Astrocyte (in vitro differentiated cells and primary cell): ENCODE data around the gene GABARAP. TPM values are rescaled to one million over a fixed set of nuclear protein-coding genes. Genes with fewer than 3 reads are reported as not detected.

Source experiments
- DNase-seq: peaks from one replicate; pipeline ENCODE4 v3.0.0-alpha.2; 2010; ENCODE audit warnings: low read depth
- FAIRE-seq: peaks from 2 replicates; lab custom pipeline; 2011; peaks lifted over from hg19 to GRCh38; lab: Jason Lieb, UNC
- H2AFZ ChIP-seq: 2 replicates; pipeline ENCODE4 v1.6.0; 2012; ENCODE audit warnings: low read depth, low read length, inconsistent platforms
- H3K27ac ChIP-seq: 2 replicates; pipeline ENCODE4 v1.5.1; 2011; ENCODE audit warnings: low read depth, low read length, inconsistent platforms
- H3K27me3 ChIP-seq: 2 replicates; pipeline ENCODE4 v1.6.0; 2011; ENCODE audit warnings: low read length, inconsistent platforms; ENCODE audit not compliant: insufficient read depth
- H3K36me3 ChIP-seq: 2 replicates; pipeline ENCODE4 v1.5.1; 2011; ENCODE audit warnings: low read length, inconsistent platforms; ENCODE audit not compliant: insufficient read depth
- H3K4me1 ChIP-seq: 2 replicates; pipeline ENCODE4 v1.5.1; 2011; ENCODE audit warnings: low read length, inconsistent platforms; ENCODE audit not compliant: insufficient read depth
- H3K4me2 ChIP-seq: 2 replicates; pipeline ENCODE4 v1.6.0; 2012; ENCODE audit warnings: low read length, inconsistent platforms
- H3K4me3 ChIP-seq: 2 replicates; pipeline ENCODE4 v1.5.1; 2011; ENCODE audit warnings: low read depth, mild to moderate bottlenecking, low read length, inconsistent platforms; ENCODE audit not compliant: insufficient read depth
- H3K79me2 ChIP-seq: 2 replicates; pipeline ENCODE4 v1.6.0; 2012; ENCODE audit warnings: mild to moderate bottlenecking, low read length, inconsistent platforms; ENCODE audit not compliant: insufficient read depth
- H3K9ac ChIP-seq: 2 replicates; pipeline ENCODE4 v1.6.0; 2012; ENCODE audit warnings: mild to moderate bottlenecking, low read length, inconsistent platforms
- H3K9me3 ChIP-seq: 2 replicates; pipeline ENCODE4 v1.5.1; 2012; ENCODE audit warnings: low read depth, mild to moderate bottlenecking, low read length, inconsistent platforms; ENCODE audit not compliant: insufficient read depth
- H4K20me1 ChIP-seq: 2 replicates; pipeline ENCODE4 v1.6.0; 2012; ENCODE audit warnings: low read length, inconsistent platforms; ENCODE audit not compliant: insufficient read depth
- H3K27ac Mint-ChIP-seq: one replicate; pipeline ENCODE4 v1.8.0; 2021; ENCODE audit warnings: mild to moderate bottlenecking, mixed read lengths; ENCODE audit not compliant: unreplicated experiment
- H3K27me3 Mint-ChIP-seq: one replicate; pipeline ENCODE4 v1.8.0; 2021; ENCODE audit warnings: low read depth, mixed read lengths; ENCODE audit not compliant: unreplicated experiment
- H3K36me3 Mint-ChIP-seq: one replicate; pipeline ENCODE4 v1.8.0; 2021; ENCODE audit warnings: low read depth, mixed read lengths; ENCODE audit not compliant: unreplicated experiment
- H3K4me1 Mint-ChIP-seq: one replicate; pipeline ENCODE4 v1.8.0; 2021; ENCODE audit warnings: low read depth, mixed read lengths; ENCODE audit not compliant: unreplicated experiment
- H3K4me3 Mint-ChIP-seq: one replicate; pipeline ENCODE4 v1.8.0; 2021; ENCODE audit warnings: mild to moderate bottlenecking, moderate library complexity, mixed read lengths; ENCODE audit not compliant: unreplicated experiment
- H3K9me3 Mint-ChIP-seq: one replicate; pipeline ENCODE4 v1.8.0; 2021; ENCODE audit warnings: mild to moderate bottlenecking, mixed read lengths; ENCODE audit not compliant: unreplicated experiment
- EZH2 ChIP-seq: IDR thresholded peaks from 2 replicates; pipeline ENCODE4 v1.6.1; 2012; ENCODE audit warnings: mild to moderate bottlenecking, low read length, inconsistent platforms; ENCODE audit not compliant: insufficient read depth
- total RNA-seq: library from RNA; stranded (reverse); gene quantifications from 2 replicates; pipeline ENCODE4 v1.2.1, GENCODE V29; 2021
- TF ChIP-seq, protein P1 (sequence below): IDR thresholded peaks from 2 replicates; pipeline ENCODE4 v1.5.1; 2011; ENCODE audit warnings: low read depth, mild to moderate bottlenecking, inconsistent platforms, low read length, moderate library complexity; ENCODE audit not compliant: insufficient read depth

GABARAP gene
- total RNA-seq, 1 donor from 2014 or later, result 434 TPM

DNA sequence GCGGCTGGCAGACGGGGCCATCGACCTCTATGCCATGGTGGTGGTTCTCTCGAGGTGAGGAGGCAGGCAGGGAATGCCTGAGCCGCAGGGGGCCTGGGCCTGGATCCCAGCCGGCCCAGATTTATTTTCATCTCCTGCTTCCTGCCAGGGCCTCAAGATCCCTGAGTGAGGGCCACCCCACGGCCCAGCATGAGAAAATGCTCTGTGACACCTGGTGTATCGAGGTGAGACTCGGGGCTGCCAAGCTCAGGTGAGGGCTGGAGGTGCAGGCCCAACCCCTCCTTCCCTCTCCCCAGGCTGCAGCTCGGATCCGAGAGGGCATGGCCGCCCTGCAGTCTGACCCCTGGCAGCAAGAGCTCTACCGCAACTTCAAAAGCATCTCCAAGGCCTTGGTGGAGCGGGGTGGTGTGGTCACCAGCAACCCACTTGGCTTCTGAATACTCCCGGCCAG, 17.6 kb downstream of the GABARAP start:
- DNase-seq (no peak), FAIRE-seq (no peak)
- peak overlapping the region; percentile 75 for H3K27ac Mint-ChIP-seq
- Histone ChIP-seq H3K4me2 (no peak overlapping the region), H3K27me3 (no peaks in the 10 kb centered on the region), H3K4me1 (peaks cover 13% of the 10 kb centered on the region), H4K20me1 (peaks cover 74% of the 10 kb centered on the region), H3K79me2 (peaks cover 45% of the 10 kb centered on the region), H2AFZ (no peak overlapping the region), H3K4me3 (no peak overlapping the region), H3K36me3 (peaks cover 16% of the 10 kb centered on the region), H3K9ac (no peak overlapping the region), H3K9me3 (no peaks in the 10 kb centered on the region), H3K27ac (no peak overlapping the region)
- H3K4me1 Mint-ChIP-seq, result peaks cover 18% of the 10 kb centered on the region
- TF ChIP-seq EZH2, result no peak
- TF ChIP-seq, protein P1, sequence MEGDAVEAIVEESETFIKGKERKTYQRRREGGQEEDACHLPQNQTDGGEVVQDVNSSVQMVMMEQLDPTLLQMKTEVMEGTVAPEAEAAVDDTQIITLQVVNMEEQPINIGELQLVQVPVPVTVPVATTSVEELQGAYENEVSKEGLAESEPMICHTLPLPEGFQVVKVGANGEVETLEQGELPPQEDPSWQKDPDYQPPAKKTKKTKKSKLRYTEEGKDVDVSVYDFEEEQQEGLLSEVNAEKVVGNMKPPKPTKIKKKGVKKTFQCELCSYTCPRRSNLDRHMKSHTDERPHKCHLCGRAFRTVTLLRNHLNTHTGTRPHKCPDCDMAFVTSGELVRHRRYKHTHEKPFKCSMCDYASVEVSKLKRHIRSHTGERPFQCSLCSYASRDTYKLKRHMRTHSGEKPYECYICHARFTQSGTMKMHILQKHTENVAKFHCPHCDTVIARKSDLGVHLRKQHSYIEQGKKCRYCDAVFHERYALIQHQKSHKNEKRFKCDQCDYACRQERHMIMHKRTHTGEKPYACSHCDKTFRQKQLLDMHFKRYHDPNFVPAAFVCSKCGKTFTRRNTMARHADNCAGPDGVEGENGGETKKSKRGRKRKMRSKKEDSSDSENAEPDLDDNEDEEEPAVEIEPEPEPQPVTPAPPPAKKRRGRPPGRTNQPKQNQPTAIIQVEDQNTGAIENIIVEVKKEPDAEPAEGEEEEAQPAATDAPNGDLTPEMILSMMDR, result no peak
- H3K9me3 Mint-ChIP-seq, result no peaks in the 10 kb centered on the region
- peaks cover 31% of the 10 kb centered on the region for H3K36me3 Mint-ChIP-seq
- H3K4me3 Mint-ChIP-seq, result no peak overlapping the region
- H3K27me3 Mint-ChIP-seq, result no peaks in the 10 kb centered on the region

DNA sequence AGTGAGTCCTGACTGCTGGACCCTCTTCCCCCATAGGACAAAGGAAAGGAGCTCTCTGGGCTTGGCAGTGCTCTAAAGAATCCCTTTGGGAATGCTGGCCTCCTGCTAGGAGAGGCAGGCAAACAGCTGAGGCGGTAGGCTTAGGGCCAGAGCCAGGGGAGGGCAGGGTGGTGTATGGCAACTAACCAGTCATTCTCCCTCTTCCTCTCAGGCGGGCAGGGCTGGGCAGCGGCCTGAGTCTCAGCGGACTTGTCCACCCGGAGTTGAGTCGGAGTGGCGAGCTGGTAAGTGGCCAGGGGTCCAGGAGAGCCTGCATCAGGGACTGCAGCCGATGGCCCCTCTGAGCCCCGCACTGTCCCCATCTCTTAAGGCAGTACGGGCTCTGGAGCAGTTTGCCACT, 18.1 kb downstream of the GABARAP start:
- Mint-ChIP-seq H3K27me3 (no peaks in the 10 kb centered on the region), H3K36me3 (peaks cover 31% of the 10 kb centered on the region), H3K27ac (no peak overlapping the region), H3K4me1 (peaks cover 23% of the 10 kb centered on the region), H3K9me3 (no peaks in the 10 kb centered on the region), H3K4me3 (peak overlapping the region; percentile 47)
- no peak overlapping the region for H3K9ac ChIP-seq
- no peak overlapping the region for H3K4me3 ChIP-seq
- FAIRE-seq, result no peak
- peaks cover 17% of the 10 kb centered on the region for H3K4me1 ChIP-seq
- H3K9me3 ChIP-seq, result no peaks in the 10 kb centered on the region
- no peaks in the 10 kb centered on the region for H3K27me3 ChIP-seq
- no peak overlapping the region for H2AFZ ChIP-seq
- no peak overlapping the region for H3K4me2 ChIP-seq
- peaks cover 39% of the 10 kb centered on the region for H3K79me2 ChIP-seq
- H3K36me3 ChIP-seq, result peaks cover 16% of the 10 kb centered on the region
- no peak for DNase-seq
- no peak overlapping the region for H3K27ac ChIP-seq
- TF ChIP-seq, protein P1, result no peak
- no peak for TF ChIP-seq EZH2
- peaks cover 69% of the 10 kb centered on the region for H4K20me1 ChIP-seq

DNA sequence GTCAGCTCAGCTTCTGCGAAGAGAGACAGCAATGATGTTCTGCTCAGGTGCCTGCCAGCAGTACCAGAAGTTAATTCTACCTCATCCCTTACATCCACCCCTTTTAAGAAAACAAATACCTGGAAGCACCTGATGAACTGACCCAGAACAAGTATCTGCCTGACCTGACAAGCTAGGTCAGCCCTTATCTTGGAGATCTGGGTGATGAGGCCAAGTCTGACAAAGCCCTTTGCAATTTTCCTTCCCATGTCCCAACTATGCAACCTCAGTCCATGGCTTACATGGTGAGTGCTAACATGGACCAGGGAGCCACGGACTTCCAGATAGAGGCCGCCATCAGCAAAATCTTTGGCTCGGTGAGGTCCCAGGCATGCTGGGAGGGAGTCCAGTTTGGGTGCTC, 18.9 kb downstream of the GABARAP start:
- Histone ChIP-seq H4K20me1 (peaks cover 64% of the 10 kb centered on the region), H3K36me3 (peaks cover 16% of the 10 kb centered on the region), H3K9me3 (no peaks in the 10 kb centered on the region), H3K4me3 (no peak overlapping the region), H2AFZ (no peak overlapping the region), H3K79me2 (peaks cover 36% of the 10 kb centered on the region), H3K27me3 (no peaks in the 10 kb centered on the region), H3K4me1 (peaks cover 17% of the 10 kb centered on the region), H3K27ac (no peak overlapping the region), H3K9ac (peak overlapping the region; percentile 16), H3K4me2 (no peak overlapping the region)
- Mint-ChIP-seq H3K4me1 (peaks cover 27% of the 10 kb centered on the region), H3K27ac (no peak overlapping the region), H3K9me3 (no peaks in the 10 kb centered on the region), H3K36me3 (peaks cover 28% of the 10 kb centered on the region), H3K4me3 (peak overlapping the region; percentile 47), H3K27me3 (no peaks in the 10 kb centered on the region)
- no peak for DNase-seq
- no peak for TF ChIP-seq EZH2
- TF ChIP-seq, protein P1, result no peak
- no peak for FAIRE-seq
